Measurements from ENCODE around the gene HCN2. TPM values are rescaled to one million over a fixed set of nuclear protein-coding genes. Genes with fewer than 3 reads are reported as not detected.

HCN2 gene
- total RNA-seq, 4 donors from 2014 or later, result 0.19 to 0.50 (median 0.41) TPM

DNA sequence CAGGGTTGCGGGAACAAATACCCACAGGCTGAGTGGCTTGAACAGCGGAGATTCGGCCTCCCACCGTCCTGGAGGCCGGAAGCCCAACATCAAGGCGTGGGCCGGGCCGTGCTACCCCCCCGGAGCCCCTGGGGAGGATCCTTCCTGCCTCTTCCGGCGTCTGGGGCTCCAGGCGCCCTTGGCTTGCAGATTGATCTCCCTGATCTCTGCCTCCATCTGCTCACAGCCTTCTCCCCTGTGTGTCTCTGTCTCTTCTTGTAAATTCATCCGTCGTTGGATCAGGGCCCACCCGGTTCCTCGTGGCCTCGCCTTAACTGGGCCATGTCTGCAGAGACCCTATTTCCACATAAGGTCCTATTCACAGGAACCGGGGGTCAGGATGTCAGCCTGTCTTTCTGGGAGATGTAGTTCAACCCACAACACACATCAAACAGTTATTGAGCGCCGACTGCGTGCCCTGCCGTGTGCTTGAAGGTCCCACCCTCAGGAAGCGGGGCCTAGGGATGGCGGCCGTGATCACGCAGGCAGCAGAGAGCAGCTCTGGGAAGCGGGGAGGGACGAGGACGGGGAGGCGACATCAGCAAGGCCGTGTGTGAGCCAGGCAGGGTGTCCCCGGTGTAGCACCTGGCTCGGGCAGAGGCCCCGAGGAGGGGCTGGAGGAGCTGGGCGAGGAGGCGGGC, 21.3 kb downstream of the HCN2 start:
- peak overlapping the region; percentile 12 to 45 (median 22) for H3K4me3 ChIP-seq
- no peak for DNase-seq (ENCODE audit: extremely low spot score)

DNA sequence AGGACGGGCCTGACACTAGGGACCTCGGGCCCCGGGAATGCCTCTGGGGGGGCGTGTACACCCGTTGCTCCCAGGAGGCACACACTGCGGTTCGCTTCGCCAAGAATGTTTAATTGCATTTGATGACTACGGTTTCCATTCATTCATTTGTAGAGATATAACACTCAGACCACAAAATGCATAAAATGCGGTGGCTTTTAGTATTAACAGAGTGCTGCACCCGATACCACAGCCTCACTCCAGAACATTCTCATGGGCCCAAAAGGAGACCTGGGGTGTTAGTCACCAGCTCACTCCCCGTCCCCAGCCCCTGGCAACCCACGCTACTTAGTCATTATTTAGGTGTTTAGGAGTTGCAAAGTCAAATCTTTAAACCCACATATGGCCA, 21.8 kb downstream of the HCN2 start:
- Histone ChIP-seq H3K4me3 (no peak overlapping the region), H3K4me1 (peaks cover 10 to 31% (median 17%) of the 10 kb centered on the region in 4 donors), H3K27ac (replicated peaks in 1 of 4) (peak overlapping the region in 3 of 4 donors; percentile 7 to 35 (median 20)), H3K36me3 (no peaks in the 10 kb centered on the region), H3K27me3 (peaks cover 0 to 41% (median 0%) of the 10 kb centered on the region in 4 donors), H3K9me3 (no peaks in the 10 kb centered on the region)
- intact Hi-C loops (cut with DNase I), result no loop called here
- TF ChIP-seq, protein P1, sequence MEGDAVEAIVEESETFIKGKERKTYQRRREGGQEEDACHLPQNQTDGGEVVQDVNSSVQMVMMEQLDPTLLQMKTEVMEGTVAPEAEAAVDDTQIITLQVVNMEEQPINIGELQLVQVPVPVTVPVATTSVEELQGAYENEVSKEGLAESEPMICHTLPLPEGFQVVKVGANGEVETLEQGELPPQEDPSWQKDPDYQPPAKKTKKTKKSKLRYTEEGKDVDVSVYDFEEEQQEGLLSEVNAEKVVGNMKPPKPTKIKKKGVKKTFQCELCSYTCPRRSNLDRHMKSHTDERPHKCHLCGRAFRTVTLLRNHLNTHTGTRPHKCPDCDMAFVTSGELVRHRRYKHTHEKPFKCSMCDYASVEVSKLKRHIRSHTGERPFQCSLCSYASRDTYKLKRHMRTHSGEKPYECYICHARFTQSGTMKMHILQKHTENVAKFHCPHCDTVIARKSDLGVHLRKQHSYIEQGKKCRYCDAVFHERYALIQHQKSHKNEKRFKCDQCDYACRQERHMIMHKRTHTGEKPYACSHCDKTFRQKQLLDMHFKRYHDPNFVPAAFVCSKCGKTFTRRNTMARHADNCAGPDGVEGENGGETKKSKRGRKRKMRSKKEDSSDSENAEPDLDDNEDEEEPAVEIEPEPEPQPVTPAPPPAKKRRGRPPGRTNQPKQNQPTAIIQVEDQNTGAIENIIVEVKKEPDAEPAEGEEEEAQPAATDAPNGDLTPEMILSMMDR (IDR thresholded peaks at IDR 0.05), result no peak
- TF ChIP-seq EP300 (IDR thresholded peaks at IDR 0.05) (no peak), POLR2AphosphoS5 (IDR thresholded peaks at IDR 0.05) (no peak)
- no peak for DNase-seq (ENCODE audit: extremely low spot score)
- WGBS, result 63% methylated on average over 13 of the region's 13 CpGs

More for the DNA sequence above, 21.3 kb downstream of the HCN2 start:
- 67% methylated on average over 20 of the region's 36 CpGs for WGBS
- Histone ChIP-seq H3K36me3 (no peaks in the 10 kb centered on the region), H3K27ac (replicated peaks in 1 of 4) (peak overlapping the region; percentile 7 to 35 (median 20)), H3K27me3 (peaks cover 0 to 38% (median 0%) of the 10 kb centered on the region in 4 donors), H3K4me1 (peaks cover 10 to 29% (median 13%) of the 10 kb centered on the region in 4 donors), H3K9me3 (no peaks in the 10 kb centered on the region)
- intact Hi-C loops (cut with DNase I), result no loop called here
- TF ChIP-seq, protein P1 (IDR thresholded peaks at IDR 0.05), result no peak
- TF ChIP-seq POLR2A (IDR thresholded peaks at IDR 0.05; ENCODE audit: low read depth) (no peak), POLR2AphosphoS5 (IDR thresholded peaks at IDR 0.05) (no peak)

DNA sequence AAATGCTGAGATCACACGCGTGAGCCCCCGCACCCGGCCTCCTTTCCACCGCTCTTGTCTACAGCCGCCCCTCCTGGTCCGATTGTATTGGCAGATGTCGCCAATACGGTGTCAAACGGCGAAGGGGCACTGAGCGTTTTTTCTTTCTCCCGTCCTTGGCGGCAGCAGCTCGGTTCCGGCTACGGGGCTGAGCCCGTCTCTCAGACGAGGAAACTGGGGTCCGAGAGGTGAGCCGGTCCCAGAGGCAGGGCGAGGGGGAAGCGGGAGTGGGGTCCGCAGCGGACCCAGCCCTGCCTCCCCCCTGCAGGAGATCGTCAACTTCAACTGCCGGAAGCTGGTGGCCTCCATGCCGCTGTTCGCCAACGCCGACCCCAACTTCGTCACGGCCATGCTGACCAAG, 23.3 kb downstream of the HCN2 start:
- Histone ChIP-seq H3K4me1 (peaks cover 10 to 36% (median 23%) of the 10 kb centered on the region in 4 donors), H3K9me3 (no peaks in the 10 kb centered on the region), H3K27me3 (peaks cover 0 to 47% (median 0%) of the 10 kb centered on the region in 4 donors), H3K27ac (replicated peaks in 1 of 4) (no peak overlapping the region), H3K4me3 (no peak overlapping the region), H3K36me3 (peaks cover 9 to 13% (median 12%) of the 10 kb centered on the region in 4 donors)
- intact Hi-C loops (cut with DNase I), result no loop called here
- WGBS, result 85% methylated on average over 24 of the region's 33 CpGs
- DNase-seq (ENCODE audit: extremely low spot score), result no peak
- TF ChIP-seq, protein P1 (IDR thresholded peaks at IDR 0.05), result no peak
- TF ChIP-seq EP300 (IDR thresholded peaks at IDR 0.05), result no peak
- no peak for TF ChIP-seq POLR2A (IDR thresholded peaks at IDR 0.05; ENCODE audit: low read depth)

DNA sequence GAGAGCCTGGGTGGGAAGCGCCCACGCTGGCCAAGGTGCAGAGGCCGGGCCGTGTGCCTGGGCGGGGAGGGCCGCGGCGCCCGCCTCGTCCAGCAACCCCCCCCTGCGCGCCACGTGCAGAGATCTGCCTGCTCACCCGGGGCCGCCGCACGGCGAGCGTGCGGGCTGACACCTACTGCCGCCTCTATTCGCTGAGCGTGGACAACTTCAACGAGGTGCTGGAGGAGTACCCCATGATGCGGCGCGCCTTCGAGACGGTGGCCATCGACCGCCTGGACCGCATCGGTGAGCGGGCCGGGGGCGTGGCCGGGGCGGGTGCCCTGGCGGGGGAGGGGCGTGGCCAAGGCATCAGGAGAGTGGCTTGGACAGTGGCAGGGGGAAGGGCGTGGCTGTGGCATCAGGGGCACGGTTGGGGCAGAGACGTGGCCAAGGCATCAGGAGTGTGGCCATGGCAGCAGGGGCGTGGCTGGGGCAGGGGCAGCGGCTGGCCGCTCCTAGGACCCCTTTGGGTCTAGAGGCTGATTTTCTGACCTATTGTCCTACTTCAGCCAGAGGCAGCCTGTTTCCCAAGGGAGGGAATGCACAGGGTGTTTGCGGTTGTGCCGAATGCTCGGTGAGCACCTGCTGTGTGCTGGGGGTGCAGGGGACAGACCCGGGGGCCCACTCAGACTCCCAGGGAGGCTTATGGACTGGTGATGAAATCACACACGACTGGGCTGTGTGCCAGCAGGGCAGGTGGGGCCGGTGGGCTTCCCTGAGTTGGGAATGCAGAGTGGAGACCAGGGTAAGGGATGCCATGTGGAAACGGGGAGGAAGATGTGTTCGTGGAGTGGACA, 24.3 kb downstream of the HCN2 start:
- peaks cover 20 to 23% (median 22%) of the 10 kb centered on the region in 4 donors for H3K36me3 ChIP-seq
- no peak overlapping the region for H3K4me3 ChIP-seq
- peaks cover 0 to 49% (median 0%) of the 10 kb centered on the region in 4 donors for H3K27me3 ChIP-seq
- H3K27ac ChIP-seq (replicated peaks in 1 of 4), result no peak overlapping the region
- WGBS, result 78% methylated on average over 35 of the region's 54 CpGs
- TF ChIP-seq EP300 (IDR thresholded peaks at IDR 0.05) (no peak), POLR2A (IDR thresholded peaks at IDR 0.05; ENCODE audit: low read depth) (no peak), POLR2AphosphoS5 (IDR thresholded peaks at IDR 0.05) (no peak)
- TF ChIP-seq, protein P1 (IDR thresholded peaks at IDR 0.05), result no peak
- intact Hi-C loops (cut with DNase I), result no loop called here
- no peaks in the 10 kb centered on the region for H3K9me3 ChIP-seq
- no peak for DNase-seq (ENCODE audit: extremely low spot score)
- peaks cover 10 to 32% (median 23%) of the 10 kb centered on the region in 4 donors for H3K4me1 ChIP-seq
